ENCODE data around the gene NIPAL3. TPM values are rescaled to one million over a fixed set of nuclear protein-coding genes. Genes with fewer than 3 reads are reported as not detected.

Gene NIPAL3
- total RNA-seq, 1 donor from 2014 or later: 2.4 TPM

DNA sequence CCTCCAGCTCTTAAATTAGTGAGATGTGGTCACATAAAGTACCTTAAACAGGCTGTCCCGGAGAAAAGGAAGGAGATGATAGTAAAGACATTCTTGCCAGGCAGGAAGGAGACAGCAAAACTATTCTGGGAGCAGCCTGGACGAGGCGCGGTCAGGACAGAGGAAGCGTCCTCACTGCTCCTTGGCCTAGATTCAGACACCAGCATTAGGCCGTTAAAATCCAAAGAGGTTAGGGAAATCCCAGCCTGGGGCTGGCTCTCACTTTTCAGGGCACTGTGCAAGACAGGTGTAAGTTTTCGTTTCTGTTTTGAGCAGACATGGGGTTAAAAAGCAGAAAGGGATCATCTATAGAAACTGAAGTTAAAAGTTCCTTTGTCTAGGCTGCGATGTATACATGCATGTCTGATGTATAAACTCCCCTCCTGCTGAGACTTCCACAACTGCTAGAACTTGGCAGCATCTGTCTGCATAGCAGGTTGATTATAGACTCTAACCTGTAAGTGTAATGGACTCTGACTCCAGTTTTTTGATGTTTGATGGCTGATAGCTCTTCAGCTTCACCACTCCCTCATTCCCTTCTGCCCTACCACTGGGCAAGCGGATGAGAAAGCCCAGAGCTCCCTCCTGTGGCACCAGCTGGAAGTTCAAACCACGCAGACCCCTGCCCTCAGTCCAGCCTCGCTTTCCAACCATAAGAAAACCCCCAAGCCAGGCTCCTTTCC is 23.6 kb upstream of the NIPAL3 start:
- TF ChIP-seq, protein P1, sequence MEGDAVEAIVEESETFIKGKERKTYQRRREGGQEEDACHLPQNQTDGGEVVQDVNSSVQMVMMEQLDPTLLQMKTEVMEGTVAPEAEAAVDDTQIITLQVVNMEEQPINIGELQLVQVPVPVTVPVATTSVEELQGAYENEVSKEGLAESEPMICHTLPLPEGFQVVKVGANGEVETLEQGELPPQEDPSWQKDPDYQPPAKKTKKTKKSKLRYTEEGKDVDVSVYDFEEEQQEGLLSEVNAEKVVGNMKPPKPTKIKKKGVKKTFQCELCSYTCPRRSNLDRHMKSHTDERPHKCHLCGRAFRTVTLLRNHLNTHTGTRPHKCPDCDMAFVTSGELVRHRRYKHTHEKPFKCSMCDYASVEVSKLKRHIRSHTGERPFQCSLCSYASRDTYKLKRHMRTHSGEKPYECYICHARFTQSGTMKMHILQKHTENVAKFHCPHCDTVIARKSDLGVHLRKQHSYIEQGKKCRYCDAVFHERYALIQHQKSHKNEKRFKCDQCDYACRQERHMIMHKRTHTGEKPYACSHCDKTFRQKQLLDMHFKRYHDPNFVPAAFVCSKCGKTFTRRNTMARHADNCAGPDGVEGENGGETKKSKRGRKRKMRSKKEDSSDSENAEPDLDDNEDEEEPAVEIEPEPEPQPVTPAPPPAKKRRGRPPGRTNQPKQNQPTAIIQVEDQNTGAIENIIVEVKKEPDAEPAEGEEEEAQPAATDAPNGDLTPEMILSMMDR (conservative IDR thresholded peaks at IDR 0.05): peak; percentile 90
- no peak overlapping the region for H3K27ac Mint-ChIP-seq (ENCODE audit: unreplicated experiment)
- H3K9me3 Mint-ChIP-seq: no peaks in the 10 kb centered on the region
- no peaks in the 10 kb centered on the region for H3K36me3 Mint-ChIP-seq (ENCODE audit: low read depth)
- DNase-seq (ENCODE audit: low read depth, low spot score): peak; percentile 72
- H3K4me1 Mint-ChIP-seq: peaks cover 18% of the 10 kb centered on the region
- no peak overlapping the region for H3K4me3 Mint-ChIP-seq
- no peaks in the 10 kb centered on the region for H3K27me3 Mint-ChIP-seq (ENCODE audit: low read depth)

DNA sequence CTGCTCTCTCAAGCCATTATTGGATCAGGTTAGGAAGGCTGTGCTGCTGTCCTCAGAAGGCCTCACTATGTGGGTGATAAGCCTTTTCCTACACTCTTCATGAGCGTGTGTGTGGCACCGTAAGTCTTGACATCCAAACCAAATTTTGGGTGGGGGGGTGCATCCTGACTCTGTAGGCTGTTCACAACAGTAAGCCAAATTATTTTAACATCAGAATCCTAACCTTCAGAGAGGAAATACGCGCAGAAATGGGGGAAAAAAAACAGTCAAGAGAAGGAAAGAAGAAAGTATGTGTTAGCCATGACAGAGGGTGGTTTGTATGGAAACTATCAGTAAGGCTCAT is 23.0 kb upstream of the NIPAL3 start:
- H3K27ac Mint-ChIP-seq (ENCODE audit: unreplicated experiment): peak overlapping the region; percentile 54

DNA sequence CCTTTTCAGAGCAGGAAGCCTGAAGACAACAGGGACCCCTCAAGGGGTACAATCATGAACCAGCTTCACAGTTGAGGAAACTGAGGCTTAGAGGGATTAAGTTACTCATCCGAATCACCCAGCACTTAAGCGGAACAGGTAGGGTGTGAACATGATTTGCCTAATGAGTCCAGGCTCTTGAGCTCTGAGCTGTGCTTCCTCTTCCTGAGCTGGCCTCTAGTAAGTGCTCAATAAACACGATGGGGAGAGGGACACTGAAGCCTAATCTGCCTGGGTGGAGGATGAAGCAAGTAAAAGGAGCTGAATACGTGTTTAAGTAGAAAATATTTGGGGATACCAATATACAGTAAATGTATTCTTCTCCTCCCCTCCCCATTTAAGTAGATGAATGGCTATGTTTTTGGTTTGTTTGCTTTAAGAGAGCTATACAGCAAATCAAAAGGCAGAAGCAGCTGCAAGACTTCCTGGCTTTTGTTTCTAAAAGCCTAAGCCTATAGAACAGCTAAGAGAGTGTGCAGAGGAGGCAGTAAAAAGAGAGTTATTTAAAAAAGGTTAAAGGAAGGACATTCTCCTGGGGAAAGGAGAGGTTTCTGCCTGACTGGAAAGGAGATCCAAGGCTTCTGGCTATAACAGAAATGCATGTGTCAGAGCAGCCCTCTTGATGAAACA is 22.5 kb upstream of the NIPAL3 start:
- no peak for DNase-seq (ENCODE audit: low read depth, low spot score)
- Mint-ChIP-seq H3K27me3 (ENCODE audit: low read depth) (no peaks in the 10 kb centered on the region), H3K4me3 (no peak overlapping the region)

More for the DNA sequence above, 23.0 kb upstream of the NIPAL3 start:
- TF ChIP-seq, protein P1 (conservative IDR thresholded peaks at IDR 0.05): no peak
- H3K36me3 Mint-ChIP-seq (ENCODE audit: low read depth): no peaks in the 10 kb centered on the region
- H3K27me3 Mint-ChIP-seq (ENCODE audit: low read depth): no peaks in the 10 kb centered on the region
- H3K4me3 Mint-ChIP-seq: no peak overlapping the region
- peaks cover 18% of the 10 kb centered on the region for H3K4me1 Mint-ChIP-seq
- no peak for DNase-seq (ENCODE audit: low read depth, low spot score)
- no peaks in the 10 kb centered on the region for H3K9me3 Mint-ChIP-seq

DNA sequence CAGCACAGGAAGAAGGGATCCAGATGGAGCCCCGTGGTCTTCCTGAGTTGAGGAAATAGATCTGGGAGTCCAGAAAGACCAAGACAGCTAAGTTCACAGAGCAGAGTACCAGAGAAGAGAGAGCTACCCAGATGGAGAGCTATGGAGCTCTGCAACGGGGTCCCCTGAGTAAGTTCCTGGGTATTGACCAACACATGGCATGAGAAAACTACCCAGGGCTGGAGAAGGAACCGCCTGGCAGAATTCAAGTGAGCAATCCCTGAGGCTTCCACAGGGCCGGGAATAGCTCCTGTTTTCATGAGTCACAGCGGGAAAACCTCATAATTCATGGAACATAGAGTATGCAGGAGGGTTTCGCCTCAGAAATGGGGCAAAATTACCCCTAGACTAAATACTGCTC is 21.7 kb upstream of the NIPAL3 start:
- no peaks in the 10 kb centered on the region for H3K27me3 Mint-ChIP-seq (ENCODE audit: low read depth)
- no peak overlapping the region for H3K4me3 Mint-ChIP-seq
- no peaks in the 10 kb centered on the region for H3K9me3 Mint-ChIP-seq
- TF ChIP-seq, protein P1 (conservative IDR thresholded peaks at IDR 0.05): no peak
- DNase-seq (ENCODE audit: low read depth, low spot score): no peak
- H3K27ac Mint-ChIP-seq (ENCODE audit: unreplicated experiment): no peak overlapping the region
- peaks cover 18% of the 10 kb centered on the region for H3K4me1 Mint-ChIP-seq
- H3K36me3 Mint-ChIP-seq (ENCODE audit: low read depth): no peaks in the 10 kb centered on the region

More for the DNA sequence above, 22.5 kb upstream of the NIPAL3 start:
- Mint-ChIP-seq H3K27ac (ENCODE audit: unreplicated experiment) (no peak overlapping the region), H3K36me3 (ENCODE audit: low read depth) (no peaks in the 10 kb centered on the region), H3K4me1 (peaks cover 18% of the 10 kb centered on the region), H3K9me3 (no peaks in the 10 kb centered on the region)
- TF ChIP-seq, protein P1 (conservative IDR thresholded peaks at IDR 0.05): no peak

DNA sequence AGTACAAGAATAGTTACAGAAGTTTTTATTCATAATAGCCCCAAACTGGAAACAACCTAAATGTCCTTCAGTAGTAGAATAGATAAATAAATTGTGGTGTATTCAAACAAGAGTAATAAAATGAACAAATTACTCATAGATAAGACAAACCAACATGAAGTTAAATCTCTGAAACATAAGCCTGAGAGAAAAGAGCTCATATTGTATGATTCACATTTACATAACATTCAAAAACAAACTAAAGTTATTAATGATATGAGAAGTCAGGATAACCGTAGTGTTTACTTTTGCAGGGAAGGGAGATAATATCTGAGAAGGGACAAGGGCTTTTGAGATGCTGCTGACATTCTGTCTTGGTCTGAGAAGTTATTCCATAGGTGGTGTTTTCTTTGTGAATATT is 15.5 kb upstream of the NIPAL3 start:
- no peaks in the 10 kb centered on the region for H3K27me3 Mint-ChIP-seq (ENCODE audit: low read depth)
- H3K4me3 Mint-ChIP-seq: no peak overlapping the region
- H3K4me1 Mint-ChIP-seq: no peaks in the 10 kb centered on the region
- H3K36me3 Mint-ChIP-seq (ENCODE audit: low read depth): peaks cover 3% of the 10 kb centered on the region
- TF ChIP-seq, protein P1 (conservative IDR thresholded peaks at IDR 0.05): no peak
- DNase-seq (ENCODE audit: low read depth, low spot score): no peak
- H3K9me3 Mint-ChIP-seq: no peaks in the 10 kb centered on the region
- no peak overlapping the region for H3K27ac Mint-ChIP-seq (ENCODE audit: unreplicated experiment)
